K562 (cell line): ENCODE results near the gene NUBP2. TPM values are rescaled to one million over a fixed set of nuclear protein-coding genes. Genes with fewer than 3 reads are reported as not detected.
A peak's percentile ranks its signal among the peaks of the same experiment; 100 is the strongest.

Source experiments
- ARID2 ChIP-seq: fragments of 450-650 bp; IDR thresholded peaks from 2 replicates; pipeline ENCODE4 v1.6.1; 2017; ENCODE audit warnings: antibody characterized with exemption, mild to moderate bottlenecking
- CBX5 ChIP-seq: IDR thresholded peaks from 2 replicates; pipeline ENCODE4 v1.6.1; 2014; ENCODE audit warnings: low read depth, borderline replicate concordance
- CHD2 ChIP-seq: IDR thresholded peaks from 2 replicates; pipeline ENCODE4 v1.6.1; 2011; ENCODE audit warnings: low read depth, low read length
- NUFIP1 ChIP-seq: fragments of 450-650 bp; IDR thresholded peaks from 2 replicates; pipeline ENCODE4 v1.6.1; 2018; ENCODE audit not compliant: partially characterized antibody
- PHF20 ChIP-seq: fragments of 450-650 bp; IDR thresholded peaks from 2 replicates; pipeline ENCODE4 v1.6.1; 2018; ENCODE audit not compliant: partially characterized antibody
- POLR2B ChIP-seq: fragments of 450-650 bp; IDR thresholded peaks from 2 replicates; pipeline ENCODE4 v1.6.1; 2018; ENCODE audit warnings: low read depth; ENCODE audit not compliant: partially characterized antibody
- RB1 ChIP-seq: fragments of 450-650 bp; IDR thresholded peaks from 2 replicates; pipeline ENCODE4 v1.6.1; 2017; ENCODE audit warnings: low read depth, mild to moderate bottlenecking
- SMAD4 ChIP-seq: fragments of 250-450 bp; sonication (Bioruptor Pico); conservative IDR thresholded peaks from 2 replicates; pipeline ENCODE4 v1.8.0; 2021; ENCODE audit warnings: inconsistent platforms, mild to moderate bottlenecking, moderate library complexity
- SREBF1 ChIP-seq: fragments of 150-350 bp; IDR thresholded peaks from 2 replicates; pipeline ENCODE4 v1.6.1; 2014; ENCODE audit warnings: antibody characterized with exemption, low read depth, low read length, borderline replicate concordance
- ZBTB1 ChIP-seq: sonication (generic); formaldehyde crosslinking; IDR thresholded peaks from 2 replicates; pipeline ENCODE4 v1.8.1; 2023; ENCODE audit warnings: missing genetic modification reagents, low read depth, mild to moderate bottlenecking, borderline replicate concordance
- ZFX ChIP-seq: sonication (generic); formaldehyde crosslinking; IDR thresholded peaks from 2 replicates; pipeline ENCODE4 v1.8.0; 2022; ENCODE audit warnings: mild to moderate bottlenecking, missing genetic modification reagents, moderate library complexity
- ZNF445 ChIP-seq: fragments of 250-450 bp; sonication (Bioruptor Pico); IDR thresholded peaks from 2 replicates; pipeline ENCODE4 v1.4.0; 2020; ENCODE audit warnings: low read depth, mild to moderate bottlenecking, moderate library complexity
- polyA plus RNA-seq, 8 experiments: library from polyadenylated mRNA; depleted of rRNA in 4 of 8; stranded (reverse) in 5 of 8; unstranded in 3 of 8; fragments of >200 nt; fragmentation: Nextera tagmentation in 2 of 8; fragmentation: Illumina TruSeq in 1 of 8; extraction: Ambion mirVana in 2 of 8; extraction: Trizol in 1 of 8; gene quantifications; 2 replicates each; pipeline versions ENCODE4 v1.2.1 to v1.2.3, GENCODE V29; 2011 to 2014; ENCODE audit warnings: inconsistent platforms in 1 of 8, missing spikeins in 1 of 8
- total RNA-seq, 7 experiments: library from RNA; depleted of rRNA in 6 of 7; stranded (reverse); fragments of >200 nt in 6 of 7; fragmentation: Illumina TruSeq in 2 of 7; extraction: Trizol in 2 of 7; gene quantifications; 2 replicates each; pipeline versions ENCODE4 v1.2.1 to v1.2.3, GENCODE V29; 2011 to 2021; ENCODE audit warnings: low replicate concordance in 1 of 7
- TF ChIP-seq, protein P1 (sequence below): fragments of 250-450 bp; sonication (Bioruptor Pico); IDR thresholded peaks from 2 replicates; pipeline ENCODE4 v1.9.0; 2021; ENCODE audit warnings: mild to moderate bottlenecking, inconsistent platforms
- TF ChIP-seq, protein P2 (sequence below): fragments of 250-450 bp; sonication (Bioruptor Pico); IDR thresholded peaks from 2 replicates; pipeline ENCODE4 v1.4.0; 2020; ENCODE audit warnings: mild to moderate bottlenecking, moderate library complexity
- TF ChIP-seq, protein P3 (sequence below): fragments of 450-650 bp; formaldehyde crosslinking; IDR thresholded peaks from 2 replicates; pipeline ENCODE4 v1.4.0; 2022; ENCODE audit warnings: missing genetic modification characterization
- TF ChIP-seq, protein P4 (sequence below): fragments of 150-350 bp; IDR thresholded peaks from 2 replicates; pipeline ENCODE4 v1.6.1; 2014; ENCODE audit warnings: low read depth, mild to moderate bottlenecking, low read length, borderline replicate concordance
- TF ChIP-seq, protein P5 (sequence below): fragments of 450-650 bp; formaldehyde crosslinking; conservative IDR thresholded peaks from 2 replicates; pipeline ENCODE4 v1.4.0; 2022; ENCODE audit warnings: mild to moderate bottlenecking, missing genetic modification characterization

Gene NUBP2
- total and polyA plus RNA-seq, 9 of the 15 experiments (the other 6 are each of a cell fraction or from before 2014, with no cell fraction given): 1.8 to 115 (median 24.0) TPM

DNA sequence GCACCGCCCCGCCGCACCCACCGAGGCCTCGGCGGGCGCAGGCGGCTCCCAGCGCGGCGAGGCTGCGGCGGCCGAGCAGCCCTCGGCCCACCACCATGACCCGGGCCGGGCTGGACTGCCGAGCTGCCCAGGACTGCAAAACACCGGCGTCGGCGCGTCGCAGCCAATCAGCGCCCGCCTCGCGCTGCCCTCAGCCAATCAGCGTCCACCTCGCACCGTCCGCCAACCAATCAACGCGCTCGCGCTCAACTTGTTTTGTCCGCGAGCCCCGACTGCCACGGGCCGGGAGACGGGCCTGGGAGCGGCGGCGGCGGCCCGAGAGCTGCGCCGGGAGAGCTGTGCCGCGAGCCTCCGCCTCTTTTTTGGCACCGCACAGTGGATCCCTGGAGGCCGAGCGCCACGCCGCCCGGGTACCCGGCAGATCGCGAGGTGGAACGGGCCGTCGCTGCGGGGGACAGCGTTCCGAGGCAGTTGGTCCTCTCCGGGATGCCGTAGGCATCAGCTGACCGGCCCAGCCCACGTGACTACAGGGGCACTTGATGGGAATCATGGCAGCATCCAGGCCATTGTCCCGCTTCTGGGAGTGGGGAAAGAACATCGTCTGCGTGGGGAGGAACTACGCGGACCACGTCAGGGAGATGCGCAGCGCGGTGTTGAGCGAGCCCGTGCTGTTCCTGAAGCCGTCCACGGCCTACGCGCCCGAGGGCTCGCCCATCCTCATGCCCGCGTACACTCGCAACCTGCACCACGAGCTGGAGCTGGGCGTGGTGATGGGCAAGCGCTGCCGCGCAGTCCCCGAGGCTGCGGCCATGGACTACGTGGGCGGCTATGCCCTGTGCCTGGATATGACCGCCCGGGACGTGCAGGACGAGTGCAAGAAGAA, 44.2 kb downstream of the NUBP2 start, which contains the start of the genes FAHD1 and HAGH (continued):
- TF ChIP-seq, protein P1, sequence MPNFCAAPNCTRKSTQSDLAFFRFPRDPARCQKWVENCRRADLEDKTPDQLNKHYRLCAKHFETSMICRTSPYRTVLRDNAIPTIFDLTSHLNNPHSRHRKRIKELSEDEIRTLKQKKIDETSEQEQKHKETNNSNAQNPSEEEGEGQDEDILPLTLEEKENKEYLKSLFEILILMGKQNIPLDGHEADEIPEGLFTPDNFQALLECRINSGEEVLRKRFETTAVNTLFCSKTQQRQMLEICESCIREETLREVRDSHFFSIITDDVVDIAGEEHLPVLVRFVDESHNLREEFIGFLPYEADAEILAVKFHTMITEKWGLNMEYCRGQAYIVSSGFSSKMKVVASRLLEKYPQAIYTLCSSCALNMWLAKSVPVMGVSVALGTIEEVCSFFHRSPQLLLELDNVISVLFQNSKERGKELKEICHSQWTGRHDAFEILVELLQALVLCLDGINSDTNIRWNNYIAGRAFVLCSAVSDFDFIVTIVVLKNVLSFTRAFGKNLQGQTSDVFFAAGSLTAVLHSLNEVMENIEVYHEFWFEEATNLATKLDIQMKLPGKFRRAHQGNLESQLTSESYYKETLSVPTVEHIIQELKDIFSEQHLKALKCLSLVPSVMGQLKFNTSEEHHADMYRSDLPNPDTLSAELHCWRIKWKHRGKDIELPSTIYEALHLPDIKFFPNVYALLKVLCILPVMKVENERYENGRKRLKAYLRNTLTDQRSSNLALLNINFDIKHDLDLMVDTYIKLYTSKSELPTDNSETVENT (CRISPR knock-in tag): peak; percentile 47; the same call in 1 of the 2 replicates
- TF ChIP-seq PHF20 (peak; percentile 99), CHD2 (peak; percentile 74; the same call in 1 of the 2 replicates), ARID2 (no peak), CBX5 (no peak), POLR2B (no peak), ZBTB1 (CRISPR knock-in tag) (peak; percentile 84), SMAD4 (CRISPR knock-in tag) (peak; percentile 73; the same call in 1 of the 2 replicates), SREBF1 (0 out of 2 replicates have a peak, but pooled peaks have one; percentile 45), NUFIP1 (no peak), ZNF445 (CRISPR knock-in tag) (no peak), ZFX (peak; percentile 96), RB1 (peak; percentile 77)
- TF ChIP-seq, protein P2, sequence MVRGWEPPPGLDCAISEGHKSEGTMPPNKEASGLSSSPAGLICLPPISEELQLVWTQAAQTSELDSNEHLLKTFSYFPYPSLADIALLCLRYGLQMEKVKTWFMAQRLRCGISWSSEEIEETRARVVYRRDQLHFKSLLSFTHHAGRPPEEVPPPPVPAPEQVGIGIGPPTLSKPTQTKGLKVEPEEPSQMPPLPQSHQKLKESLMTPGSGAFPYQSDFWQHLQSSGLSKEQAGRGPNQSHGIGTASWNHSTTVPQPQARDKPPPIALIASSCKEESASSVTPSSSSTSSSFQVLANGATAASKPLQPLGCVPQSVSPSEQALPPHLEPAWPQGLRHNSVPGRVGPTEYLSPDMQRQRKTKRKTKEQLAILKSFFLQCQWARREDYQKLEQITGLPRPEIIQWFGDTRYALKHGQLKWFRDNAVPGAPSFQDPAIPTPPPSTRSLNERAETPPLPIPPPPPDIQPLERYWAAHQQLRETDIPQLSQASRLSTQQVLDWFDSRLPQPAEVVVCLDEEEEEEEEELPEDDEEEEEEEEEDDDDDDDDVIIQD: no peak
- TF ChIP-seq, protein P3, sequence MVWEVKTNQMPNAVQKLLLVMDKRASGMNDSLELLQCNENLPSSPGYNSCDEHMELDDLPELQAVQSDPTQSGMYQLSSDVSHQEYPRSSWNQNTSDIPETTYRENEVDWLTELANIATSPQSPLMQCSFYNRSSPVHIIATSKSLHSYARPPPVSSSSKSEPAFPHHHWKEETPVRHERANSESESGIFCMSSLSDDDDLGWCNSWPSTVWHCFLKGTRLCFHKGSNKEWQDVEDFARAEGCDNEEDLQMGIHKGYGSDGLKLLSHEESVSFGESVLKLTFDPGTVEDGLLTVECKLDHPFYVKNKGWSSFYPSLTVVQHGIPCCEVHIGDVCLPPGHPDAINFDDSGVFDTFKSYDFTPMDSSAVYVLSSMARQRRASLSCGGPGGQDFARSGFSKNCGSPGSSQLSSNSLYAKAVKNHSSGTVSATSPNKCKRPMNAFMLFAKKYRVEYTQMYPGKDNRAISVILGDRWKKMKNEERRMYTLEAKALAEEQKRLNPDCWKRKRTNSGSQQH (CRISPR knock-in tag): no peak
- TF ChIP-seq, protein P4, sequence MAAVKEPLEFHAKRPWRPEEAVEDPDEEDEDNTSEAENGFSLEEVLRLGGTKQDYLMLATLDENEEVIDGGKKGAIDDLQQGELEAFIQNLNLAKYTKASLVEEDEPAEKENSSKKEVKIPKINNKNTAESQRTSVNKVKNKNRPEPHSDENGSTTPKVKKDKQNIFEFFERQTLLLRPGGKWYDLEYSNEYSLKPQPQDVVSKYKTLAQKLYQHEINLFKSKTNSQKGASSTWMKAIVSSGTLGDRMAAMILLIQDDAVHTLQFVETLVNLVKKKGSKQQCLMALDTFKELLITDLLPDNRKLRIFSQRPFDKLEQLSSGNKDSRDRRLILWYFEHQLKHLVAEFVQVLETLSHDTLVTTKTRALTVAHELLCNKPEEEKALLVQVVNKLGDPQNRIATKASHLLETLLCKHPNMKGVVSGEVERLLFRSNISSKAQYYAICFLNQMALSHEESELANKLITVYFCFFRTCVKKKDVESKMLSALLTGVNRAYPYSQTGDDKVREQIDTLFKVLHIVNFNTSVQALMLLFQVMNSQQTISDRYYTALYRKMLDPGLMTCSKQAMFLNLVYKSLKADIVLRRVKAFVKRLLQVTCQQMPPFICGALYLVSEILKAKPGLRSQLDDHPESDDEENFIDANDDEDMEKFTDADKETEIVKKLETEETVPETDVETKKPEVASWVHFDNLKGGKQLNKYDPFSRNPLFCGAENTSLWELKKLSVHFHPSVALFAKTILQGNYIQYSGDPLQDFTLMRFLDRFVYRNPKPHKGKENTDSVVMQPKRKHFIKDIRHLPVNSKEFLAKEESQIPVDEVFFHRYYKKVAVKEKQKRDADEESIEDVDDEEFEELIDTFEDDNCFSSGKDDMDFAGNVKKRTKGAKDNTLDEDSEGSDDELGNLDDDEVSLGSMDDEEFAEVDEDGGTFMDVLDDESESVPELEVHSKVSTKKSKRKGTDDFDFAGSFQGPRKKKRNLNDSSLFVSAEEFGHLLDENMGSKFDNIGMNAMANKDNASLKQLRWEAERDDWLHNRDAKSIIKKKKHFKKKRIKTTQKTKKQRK: no peak
- TF ChIP-seq, protein P5, sequence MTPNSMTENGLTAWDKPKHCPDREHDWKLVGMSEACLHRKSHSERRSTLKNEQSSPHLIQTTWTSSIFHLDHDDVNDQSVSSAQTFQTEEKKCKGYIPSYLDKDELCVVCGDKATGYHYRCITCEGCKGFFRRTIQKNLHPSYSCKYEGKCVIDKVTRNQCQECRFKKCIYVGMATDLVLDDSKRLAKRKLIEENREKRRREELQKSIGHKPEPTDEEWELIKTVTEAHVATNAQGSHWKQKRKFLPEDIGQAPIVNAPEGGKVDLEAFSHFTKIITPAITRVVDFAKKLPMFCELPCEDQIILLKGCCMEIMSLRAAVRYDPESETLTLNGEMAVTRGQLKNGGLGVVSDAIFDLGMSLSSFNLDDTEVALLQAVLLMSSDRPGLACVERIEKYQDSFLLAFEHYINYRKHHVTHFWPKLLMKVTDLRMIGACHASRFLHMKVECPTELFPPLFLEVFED (CRISPR knock-in tag): no peak
